Cardiac fibroblast (primary cell): ENCODE data around the gene ACKR3.

Source experiments
- DNase-seq, 2 donors: peaks; one replicate each; pipeline versions ENCODE4 v3.0.0 to v3.0.0-alpha.2; 2010; ENCODE audit warnings: low read depth in 2 of 2
- H3K4me3 ChIP-seq, 2 donors: replicated peaks in 1 of 2; 1 replicate in 1 of 2; 2 replicates in 1 of 2; pipeline ENCODE4 v1.5.1; 2011; ENCODE audit warnings: low read depth in 2 of 2, low read length in 2 of 2, mild to moderate bottlenecking in 2 of 2, moderate library complexity in 1 of 2
- CTCF ChIP-seq: IDR thresholded peaks from one replicate; pipeline ENCODE4 v1.5.1; 2011; ENCODE audit warnings: low read depth, mild to moderate bottlenecking, low read length, inconsistent platforms

The ACKR3 gene

GRCh38 chr2:236552581-236553363 is 16.9 kb upstream of the ACKR3 start:
- peak in 1 of 2 donors; percentile 39 for DNase-seq
- TF ChIP-seq CTCF = no peak
- no peak overlapping the region for H3K4me3 ChIP-seq

DNA sequence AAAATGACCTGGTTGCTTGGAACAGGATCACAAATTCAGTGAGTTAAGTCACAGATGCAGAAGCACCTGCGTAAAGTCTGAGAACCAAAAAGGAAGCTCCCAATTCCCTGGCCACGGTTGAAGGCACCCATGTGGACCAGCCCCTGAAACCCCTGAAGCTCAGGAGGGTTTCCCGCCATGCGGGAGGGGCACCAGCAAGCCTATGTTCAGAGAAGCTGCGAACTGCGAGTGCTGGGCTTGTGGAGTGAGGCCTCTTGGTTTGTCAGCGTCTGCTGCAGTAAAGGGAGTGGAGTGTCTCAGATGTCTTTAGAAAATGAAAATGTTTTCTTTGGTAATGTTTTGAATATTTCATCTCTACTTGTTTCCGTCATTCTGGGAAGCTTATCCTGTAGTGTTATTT is 16.1 kb upstream of the ACKR3 start:
- H3K4me3 ChIP-seq = no peak overlapping the region
- DNase-seq = no peak
- no peak for TF ChIP-seq CTCF

DNA sequence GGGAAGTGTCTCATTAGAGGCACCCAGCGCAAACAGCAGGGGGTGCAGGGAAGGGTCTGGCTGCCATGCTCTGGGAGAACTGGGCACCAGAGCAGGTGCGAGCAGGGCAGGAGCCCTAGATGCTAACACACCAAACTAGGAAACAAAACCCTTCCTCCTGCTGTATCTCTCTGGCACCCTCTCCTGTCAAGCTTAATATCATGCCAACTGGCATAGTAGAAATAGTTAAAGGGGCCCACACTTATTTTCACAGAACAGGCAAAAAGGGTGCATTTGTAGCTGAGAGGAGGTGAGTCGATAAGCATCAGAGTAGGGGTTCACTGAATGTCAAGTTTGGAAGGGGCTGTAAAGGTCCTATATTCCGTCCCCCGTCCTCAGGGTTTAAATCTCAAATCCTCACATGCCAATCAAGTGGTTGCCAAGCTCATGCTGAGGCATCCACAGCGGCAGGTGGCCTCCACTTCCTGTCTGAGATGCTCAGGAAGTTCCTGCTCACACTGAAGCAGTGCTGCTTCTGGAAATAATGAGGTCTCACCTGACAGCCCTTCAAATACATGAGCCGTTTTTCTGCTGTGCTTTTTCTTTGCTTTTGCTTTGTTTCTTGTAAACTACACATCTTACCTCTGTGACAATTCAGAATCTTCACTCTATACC is 14.9 kb upstream of the ACKR3 start:
- TF ChIP-seq CTCF = no peak
- no peak for DNase-seq
- H3K4me3 ChIP-seq = no peak overlapping the region

GRCh38 chr2:236555481-236555880 is 14.1 kb upstream of the ACKR3 start:
- no peak for DNase-seq
- TF ChIP-seq CTCF = no peak
- H3K4me3 ChIP-seq = no peak overlapping the region

DNA sequence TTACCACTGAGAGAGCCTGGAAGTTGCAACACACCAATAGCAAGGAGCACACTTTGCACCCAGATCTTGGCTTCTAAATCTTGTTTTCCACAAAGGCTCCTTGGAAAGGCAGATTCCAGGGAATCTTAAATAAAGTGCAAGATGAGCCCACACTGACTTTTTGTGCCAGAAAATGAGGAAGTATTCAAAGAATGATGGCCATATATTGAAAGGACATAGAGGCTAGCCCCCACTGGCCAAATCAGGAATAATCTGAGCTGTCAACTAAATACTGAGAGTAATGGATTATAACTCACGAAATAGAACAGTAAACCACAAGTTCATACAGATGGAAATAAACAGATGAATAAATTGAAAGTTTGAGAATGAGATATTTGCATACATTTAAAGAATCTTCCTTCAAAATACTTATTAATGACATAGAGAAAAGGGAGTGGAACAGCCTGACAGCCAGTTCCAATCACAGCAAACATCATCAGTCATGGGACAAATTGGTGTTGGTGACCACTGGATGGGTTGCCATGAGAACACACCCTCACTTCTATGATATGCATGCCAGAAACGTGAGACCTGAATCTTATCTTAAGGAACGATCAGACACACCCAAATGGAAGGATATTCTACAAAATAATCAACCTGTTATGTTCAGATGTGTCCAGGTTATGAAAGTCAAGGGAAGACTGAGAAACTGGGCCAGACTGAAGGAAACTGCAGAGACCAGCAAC is 12.2 kb upstream of the ACKR3 start:
- DNase-seq = no peak
- no peak overlapping the region for H3K4me3 ChIP-seq
- TF ChIP-seq CTCF = no peak

DNA sequence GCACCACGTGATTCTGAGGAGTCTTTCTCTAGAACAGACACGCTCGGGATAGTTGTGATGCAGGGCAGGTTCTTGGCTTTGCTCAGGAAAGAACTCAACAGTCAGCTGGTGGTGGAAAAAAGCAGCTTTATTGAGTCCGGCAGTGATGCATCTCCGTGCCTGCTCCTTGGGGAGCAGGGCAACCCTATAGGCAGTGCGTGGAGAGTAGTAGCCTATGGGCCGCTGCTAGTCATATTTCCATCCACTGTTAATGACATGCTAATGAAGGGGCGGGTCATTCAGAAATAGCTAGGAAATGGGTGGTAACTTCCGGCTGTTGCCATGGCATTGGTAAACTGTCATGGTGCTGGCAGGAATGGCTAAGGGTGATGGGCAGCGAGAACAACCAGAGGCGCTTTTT is 11.6 kb upstream of the ACKR3 start:
- no peak overlapping the region for H3K4me3 ChIP-seq
- DNase-seq = no peak
- TF ChIP-seq CTCF = no peak
